Smooth muscle cell (in vitro differentiated cells): ENCODE results near the gene RABGGTB. TPM values are rescaled to one million over a fixed set of nuclear protein-coding genes. Genes with fewer than 3 reads are reported as not detected.
"Not testable (repeated sequence)": the region's sequence is repeated elsewhere in the genome, so short reads cannot be mapped to it uniquely, and the experiment has no call there.

Source experiments
- DNase-seq: peaks from one replicate; lab custom pipeline; 2025; ENCODE audit not compliant: unreplicated experiment; lab: John Stamatoyannopoulos, UW
- H2AFZ ChIP-seq: fragments of 200-600 bp; sonication (generic); 2 replicates; pipeline ENCODE4 v1.6.0; 2016; ENCODE audit warnings: antibody characterized with exemption, low read depth, mild to moderate bottlenecking
- H3F3A ChIP-seq: fragments of 200-600 bp; sonication (generic); 2 replicates; pipeline ENCODE4 v1.6.0; 2017; ENCODE audit warnings: antibody characterized with exemption, low read depth
- H3K27ac ChIP-seq: fragments of 200-600 bp; sonication (generic); 2 replicates; pipeline ENCODE4 v1.5.1; 2016; ENCODE audit warnings: low read depth, mild to moderate bottlenecking
- H3K27me3 ChIP-seq: fragments of 200-600 bp; sonication (generic); 2 replicates; pipeline ENCODE4 v1.6.1; 2016; ENCODE audit warnings: low read depth, mild to moderate bottlenecking
- H3K36me3 ChIP-seq: fragments of 200-600 bp; sonication (generic); 2 replicates; pipeline ENCODE4 v1.5.1; 2016; ENCODE audit warnings: low read depth
- H3K4me1 ChIP-seq: fragments of 200-600 bp; sonication (generic); 2 replicates; pipeline ENCODE4 v1.5.1; 2016; ENCODE audit warnings: low read depth
- H3K4me2 ChIP-seq: fragments of 200-600 bp; sonication (generic); 2 replicates; pipeline ENCODE4 v1.6.0; 2016; ENCODE audit warnings: mild to moderate bottlenecking
- H3K4me3 ChIP-seq: fragments of 200-600 bp; sonication (generic); 2 replicates; pipeline ENCODE4 v1.5.1; 2016; ENCODE audit warnings: mild to moderate bottlenecking
- H3K79me2 ChIP-seq: fragments of 200-600 bp; sonication (generic); 2 replicates; pipeline ENCODE4 v1.6.0; 2016; ENCODE audit warnings: low read depth, mild to moderate bottlenecking
- H3K9ac ChIP-seq: fragments of 200-600 bp; sonication (generic); 2 replicates; pipeline ENCODE4 v1.6.0; 2016; ENCODE audit warnings: low read depth
- H3K9me3 ChIP-seq: fragments of 200-600 bp; sonication (generic); replicated peaks from 2 replicates; pipeline ENCODE4 v1.5.1; 2016; ENCODE audit warnings: low read depth
- H4K20me1 ChIP-seq: fragments of 200-600 bp; sonication (generic); 2 replicates; pipeline ENCODE4 v1.6.0; 2016; ENCODE audit warnings: low read depth
- CTCF ChIP-seq: fragments of 200-600 bp; sonication (generic); IDR thresholded peaks from 2 replicates; pipeline ENCODE4 v1.5.1; 2017; ENCODE audit warnings: borderline replicate concordance, mild to moderate bottlenecking, antibody characterized with exemption; ENCODE audit not compliant: insufficient read depth, poor library complexity, severe bottlenecking
- WGBS: methylation state at CpG from one replicate; pipeline ENCODE4 v1.1.7; 2016; ENCODE audit warnings: low lambda C conversion rate; 5-methylcytosine and 5-hydroxymethylcytosine counted together
- polyA plus RNA-seq: library from polyadenylated mRNA; unstranded; fragments of >200 nt; fragmentation: Nextera tagmentation; extraction: Ambion mirVana; gene quantifications from 2 replicates; pipeline ENCODE4 v1.2.1, GENCODE V29; 2016
- total RNA-seq: library from RNA; depleted of rRNA; stranded (reverse); fragments of >200 nt; gene quantifications from 2 replicates; pipeline ENCODE4 v1.2.3, GENCODE V29; 2014

Gene RABGGTB
- total and polyA plus RNA-seq, 2 experiments from 2014 or later = 18.0 to 97.4 TPM

GRCh38 chr1:75771978-75772377, 14.1 kb upstream of the RABGGTB start:
- no peak for TF ChIP-seq CTCF
- Histone ChIP-seq H4K20me1 (no peaks in the 10 kb centered on the region), H3K4me2 (no peak overlapping the region), H3K36me3 (no peaks in the 10 kb centered on the region), H3K27me3 (no peaks in the 10 kb centered on the region), H3K79me2 (no peaks in the 10 kb centered on the region), H3F3A (no peaks in the 10 kb centered on the region), H3K4me3 (no peak overlapping the region), H3K27ac (no peak overlapping the region), H3K9me3 (no peaks in the 10 kb centered on the region), H3K4me1 (no peaks in the 10 kb centered on the region), H2AFZ (no peak overlapping the region), H3K9ac (no peak overlapping the region)
- no peak for DNase-seq
- 74% methylated on average over 3 of the region's 3 CpGs for WGBS

GRCh38 chr1:75777812-75778211, 8.2 kb upstream of the RABGGTB start:
- H4K20me1 ChIP-seq, H3F3A ChIP-seq, DNase-seq, H3K27ac ChIP-seq, H3K79me2 ChIP-seq, H3K4me1 ChIP-seq, H3K4me2 ChIP-seq, H3K27me3 ChIP-seq, H3K36me3 ChIP-seq, H3K4me3 ChIP-seq, H2AFZ ChIP-seq, H3K9me3 ChIP-seq, H3K9ac ChIP-seq: not testable (repeated sequence)
- 89% methylated on average over 4 of the region's 4 CpGs for WGBS

- H3K27ac ChIP-seq, DNase-seq, H3K4me2 ChIP-seq, H3K27me3 ChIP-seq, H3K9ac ChIP-seq, H3K9me3 ChIP-seq, H2AFZ ChIP-seq, H3K4me1 ChIP-seq, H4K20me1 ChIP-seq, H3K79me2 ChIP-seq, H3K36me3 ChIP-seq, H3F3A ChIP-seq, H3K4me3 ChIP-seq: not testable (repeated sequence)
- WGBS = 94% methylated on average over 5 of the region's 5 CpGs
Measured at GRCh38 chr1:75778694-75779093, 7.4 kb upstream of the RABGGTB start.

- not testable (repeated sequence) for H3F3A ChIP-seq, H3K9ac ChIP-seq, H3K4me1 ChIP-seq, H3K79me2 ChIP-seq, H3K4me2 ChIP-seq, H2AFZ ChIP-seq, H3K27ac ChIP-seq, DNase-seq, H3K36me3 ChIP-seq, H4K20me1 ChIP-seq, H3K9me3 ChIP-seq, H3K27me3 ChIP-seq, H3K4me3 ChIP-seq
- 85% methylated on average over 4 of the region's 4 CpGs for WGBS
Measured at GRCh38 chr1:75780183-75780582, 5.9 kb upstream of the RABGGTB start.

GRCh38 chr1:75783920-75784319, 2.1 kb upstream of the RABGGTB start:
- Histone ChIP-seq H3F3A (peaks cover 18% of the 10 kb centered on the region), H3K4me1 (peaks cover 21% of the 10 kb centered on the region), H3K79me2 (peaks cover 29% of the 10 kb centered on the region), H4K20me1 (peaks cover 24% of the 10 kb centered on the region)
- not testable (repeated sequence) for H3K4me3 ChIP-seq, H3K27me3 ChIP-seq, H3K27ac ChIP-seq, H3K4me2 ChIP-seq, H3K36me3 ChIP-seq, H3K9me3 ChIP-seq, H2AFZ ChIP-seq, H3K9ac ChIP-seq, DNase-seq
- 99% methylated on average over 4 of the region's 4 CpGs for WGBS
